Activated CD4-positive, alpha-beta T cell treated with anti-CD3 and anti-CD28 coated beads for 36 hours (primary cell): ENCODE data around the gene CERS3. TPM values are rescaled to one million over a fixed set of nuclear protein-coding genes. Genes with fewer than 3 reads are reported as not detected.
"Not testable (repeated sequence)": the region's sequence is repeated elsewhere in the genome, so short reads cannot be mapped to it uniquely, and the experiment has no call there.

Experiments used
- ATAC-seq: fragments of 200-7000 bp; cut with Tn5 transposase; one replicate; pipeline ENCODE4 v1.10.0; 2021; ENCODE audit warnings: mild to moderate bottlenecking, moderate library complexity
- CTCF ChIA-PET: fragments of 350-600 bp; sonication (Branson Sonifier 250); formaldehyde crosslinking; loops from one replicate; lab custom pipeline; 2021; ENCODE audit warnings: antibody characterized with exemption; lab: Charles Lee
- POLR2A ChIA-PET: fragments of 350-600 bp; sonication (Branson Sonifier 250); formaldehyde crosslinking; loops from one replicate; lab custom pipeline; 2021; ENCODE audit warnings: antibody characterized with exemption, inconsistent platforms; lab: Charles Lee
- DNase-seq: peaks from one replicate; pipeline ENCODE4 v3.0.0-alpha.2; 2020
- H3K27ac Mint-ChIP-seq: one replicate; pipeline ENCODE4 v1.8.0; 2021; ENCODE audit warnings: mixed read lengths
- H3K27me3 Mint-ChIP-seq: one replicate; pipeline ENCODE4 v1.8.0; 2021; ENCODE audit warnings: mixed read lengths
- H3K36me3 Mint-ChIP-seq: one replicate; pipeline ENCODE4 v1.8.0; 2021; ENCODE audit warnings: low read depth, mixed read lengths
- H3K4me1 Mint-ChIP-seq: one replicate; pipeline ENCODE4 v1.8.0; 2021; ENCODE audit warnings: mixed read lengths
- H3K4me3 Mint-ChIP-seq: one replicate; pipeline ENCODE4 v1.8.0; 2021; ENCODE audit warnings: mild to moderate bottlenecking, moderate library complexity, mixed read lengths
- H3K9me3 Mint-ChIP-seq: one replicate; pipeline ENCODE4 v1.8.0; 2021; ENCODE audit warnings: low read depth, mixed read lengths
- intact Hi-C, 2 experiments: fragments of 100-400 bp; cut with DNase I in 1 of 2; cut with micrococcal nuclease in 1 of 2; formaldehyde crosslinking; loops; one replicate each; pipeline versions ENCODE4 v1.14.2 to v1.15.1; 2022 to 2024; cut with DNase I, micrococcal nuclease
- total RNA-seq, 2 experiments: library from RNA; stranded (reverse); gene quantifications; one replicate each; pipeline ENCODE4 v1.2.3, GENCODE V29; 2021

The CERS3 gene
- total RNA-seq, 2 experiments from 2014 or later, result 0.41 to 0.60 TPM

- ChIA-PET POLR2A (no interaction called here), CTCF (interaction anchor here (0.5 to 2.3 kb wide), 3 partner anchors 18 to 114 kb away, joined by 3 to 8 read pairs (median 7); no protein-coding TSS in a partner anchor)
- Mint-ChIP-seq H3K9me3 (no peaks in the 10 kb centered on the region), H3K27ac (no peak overlapping the region), H3K36me3 (no peaks in the 10 kb centered on the region), H3K4me3 (no peak overlapping the region), H3K27me3 (no peaks in the 10 kb centered on the region), H3K4me1 (peaks cover 11% of the 10 kb centered on the region)
- no peak for DNase-seq
- intact Hi-C loops, result no loop called here
- ATAC-seq, result no peak
Measured at GRCh38 chr15:100464256-100464655, 64.5 kb downstream of the CERS3 start.

DNA sequence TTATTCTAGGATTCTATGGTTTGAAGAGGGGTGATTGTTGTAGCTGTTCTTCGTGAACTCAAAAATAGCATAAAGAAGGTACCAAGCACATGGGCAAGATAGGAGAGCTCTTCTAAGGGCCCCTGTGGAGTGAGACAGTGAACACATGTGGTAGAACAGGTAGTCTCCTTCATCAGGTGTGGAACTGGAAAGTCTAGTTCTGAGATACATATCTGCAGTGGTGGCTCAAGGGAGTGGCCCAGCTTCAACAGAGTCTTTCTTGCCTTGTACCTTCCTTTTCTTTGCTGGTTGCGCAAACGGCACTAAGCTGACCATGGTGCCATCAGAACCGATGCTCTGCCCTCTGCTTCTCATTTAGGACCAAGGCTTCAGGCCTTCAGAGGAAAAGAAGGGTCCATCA lies 65.2 kb downstream of the CERS3 start:
- intact Hi-C loops, result no loop called here
- H3K4me1 Mint-ChIP-seq, result peaks cover 11% of the 10 kb centered on the region
- CTCF ChIA-PET, result interaction anchor here (2.0 to 2.3 kb wide), 2 partner anchors 109 to 113 kb away, joined by 7 to 8 read pairs; no protein-coding TSS in a partner anchor
- no peaks in the 10 kb centered on the region for H3K36me3 Mint-ChIP-seq
- POLR2A ChIA-PET, result no interaction called here
- no peak overlapping the region for H3K27ac Mint-ChIP-seq
- no peaks in the 10 kb centered on the region for H3K9me3 Mint-ChIP-seq
- no peak for DNase-seq
- no peak overlapping the region for H3K4me3 Mint-ChIP-seq
- no peak for ATAC-seq
- H3K27me3 Mint-ChIP-seq, result no peaks in the 10 kb centered on the region

DNA sequence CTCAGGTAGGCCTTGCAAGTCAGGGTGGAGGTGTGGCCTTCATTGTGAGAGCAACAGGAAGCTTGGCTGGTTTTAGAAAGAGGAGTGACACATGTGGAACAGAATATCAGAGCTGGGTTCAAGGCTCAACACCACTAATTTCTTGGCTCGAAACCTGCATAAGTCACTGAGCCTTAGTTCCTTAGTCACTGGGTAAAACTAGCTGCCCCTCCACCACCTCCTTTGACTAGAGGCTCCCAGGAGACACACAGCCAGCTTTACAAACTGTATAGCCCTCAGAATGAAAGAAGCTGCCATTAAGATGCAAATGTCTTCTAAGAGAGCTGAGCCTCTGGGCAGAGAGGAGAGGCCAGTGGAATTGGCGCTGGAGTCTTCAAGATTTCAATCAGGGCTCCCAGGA lies 67.7 kb downstream of the CERS3 start:
- DNase-seq, result no peak
- no peaks in the 10 kb centered on the region for H3K9me3 Mint-ChIP-seq
- ChIA-PET CTCF (no interaction called here), POLR2A (no interaction called here)
- no peak for ATAC-seq
- no peak overlapping the region for H3K27ac Mint-ChIP-seq
- H3K27me3 Mint-ChIP-seq, result no peaks in the 10 kb centered on the region
- H3K4me1 Mint-ChIP-seq, result peaks cover 11% of the 10 kb centered on the region
- intact Hi-C loops, result no loop called here
- H3K4me3 Mint-ChIP-seq, result no peak overlapping the region
- no peaks in the 10 kb centered on the region for H3K36me3 Mint-ChIP-seq

DNA sequence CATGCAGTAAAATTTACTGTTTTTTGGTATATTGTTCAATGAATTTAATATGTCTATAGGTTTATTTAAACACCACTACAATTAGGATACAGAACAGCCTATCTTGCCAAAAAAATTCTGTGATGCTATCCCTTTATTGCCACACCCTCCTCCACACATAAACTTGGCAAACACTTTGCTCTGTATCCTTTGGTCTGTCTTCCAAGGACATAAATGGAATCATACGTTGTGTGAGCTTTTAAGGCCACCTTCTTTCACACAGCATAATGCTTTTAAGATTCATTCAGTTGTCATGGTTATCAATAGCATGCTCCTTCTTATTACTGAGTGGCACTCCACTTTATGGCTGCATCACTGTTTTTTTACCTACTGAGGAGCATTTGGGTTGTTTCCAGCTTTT lies 71.5 kb downstream of the CERS3 start:
- ChIA-PET CTCF (no interaction called here), POLR2A (no interaction called here)
- peaks cover 2% of the 10 kb centered on the region for H3K9me3 Mint-ChIP-seq
- intact Hi-C loops, result no loop called here
- no peak overlapping the region for H3K4me3 Mint-ChIP-seq
- H3K4me1 Mint-ChIP-seq, result no peaks in the 10 kb centered on the region
- H3K27ac Mint-ChIP-seq, result no peak overlapping the region
- ATAC-seq, result no peak
- no peaks in the 10 kb centered on the region for H3K27me3 Mint-ChIP-seq
- no peak for DNase-seq
- H3K36me3 Mint-ChIP-seq, result peaks cover 2% of the 10 kb centered on the region

GRCh38 chr15:100454148-100454547 lies 74.6 kb downstream of the CERS3 start:
- CTCF ChIA-PET, result interaction anchor here (0.7 kb wide), 1 partner anchor 46 kb away, joined by 4 read pairs; no protein-coding TSS in a partner anchor

GRCh38 chr15:100448481-100448880 lies 80.3 kb downstream of the CERS3 start:
- Mint-ChIP-seq H3K27ac (no peak overlapping the region), H3K36me3 (peaks cover 11% of the 10 kb centered on the region), H3K9me3 (peaks cover 7% of the 10 kb centered on the region), H3K27me3 (no peaks in the 10 kb centered on the region), H3K4me3 (no peak overlapping the region), H3K4me1 (no peaks in the 10 kb centered on the region)
- intact Hi-C loops, result no loop called here
- ChIA-PET CTCF (no interaction called here), POLR2A (no interaction called here)
- ATAC-seq (no peak), DNase-seq (no peak)

More at GRCh38 chr15:100454148-100454547, 74.6 kb downstream of the CERS3 start:
- Mint-ChIP-seq H3K4me3 (no peak overlapping the region), H3K27ac (no peak overlapping the region), H3K4me1 (no peaks in the 10 kb centered on the region), H3K9me3 (peaks cover 9% of the 10 kb centered on the region), H3K27me3 (no peaks in the 10 kb centered on the region), H3K36me3 (peaks cover 13% of the 10 kb centered on the region)
- POLR2A ChIA-PET, result no interaction called here
- intact Hi-C loops, result no loop called here
- DNase-seq (no peak), ATAC-seq (no peak)

- H3K27me3 Mint-ChIP-seq, H3K9me3 Mint-ChIP-seq, H3K4me1 Mint-ChIP-seq, ATAC-seq, H3K27ac Mint-ChIP-seq, POLR2A ChIA-PET, H3K36me3 Mint-ChIP-seq, DNase-seq, H3K4me3 Mint-ChIP-seq, intact Hi-C loops, CTCF ChIA-PET: not testable (repeated sequence)
Measured at GRCh38 chr15:100441063-100441462, 87.7 kb downstream of the CERS3 start.

- H3K36me3 Mint-ChIP-seq, result no peaks in the 10 kb centered on the region
- ChIA-PET CTCF (no interaction called here), POLR2A (no interaction called here)
- H3K27ac Mint-ChIP-seq, result no peak overlapping the region
- peaks cover 2% of the 10 kb centered on the region for H3K4me1 Mint-ChIP-seq
- no peak overlapping the region for H3K4me3 Mint-ChIP-seq
- no peaks in the 10 kb centered on the region for H3K27me3 Mint-ChIP-seq
- DNase-seq (no peak), ATAC-seq (no peak)
- intact Hi-C loops, result no loop called here
- no peaks in the 10 kb centered on the region for H3K9me3 Mint-ChIP-seq
Measured at GRCh38 chr15:100439514-100439913, 89.2 kb downstream of the CERS3 start.

GRCh38 chr15:100438570-100438969 lies 90.2 kb downstream of the CERS3 start:
- no peak overlapping the region for H3K27ac Mint-ChIP-seq
- ChIA-PET CTCF (no interaction called here), POLR2A (no interaction called here)
- no peak for ATAC-seq
- no peaks in the 10 kb centered on the region for H3K36me3 Mint-ChIP-seq
- no peaks in the 10 kb centered on the region for H3K9me3 Mint-ChIP-seq
- peak; percentile 56 for DNase-seq
- no peak overlapping the region for H3K4me3 Mint-ChIP-seq
- H3K27me3 Mint-ChIP-seq, result no peaks in the 10 kb centered on the region
- intact Hi-C loops, result no loop called here
- peaks cover 2% of the 10 kb centered on the region for H3K4me1 Mint-ChIP-seq

DNA sequence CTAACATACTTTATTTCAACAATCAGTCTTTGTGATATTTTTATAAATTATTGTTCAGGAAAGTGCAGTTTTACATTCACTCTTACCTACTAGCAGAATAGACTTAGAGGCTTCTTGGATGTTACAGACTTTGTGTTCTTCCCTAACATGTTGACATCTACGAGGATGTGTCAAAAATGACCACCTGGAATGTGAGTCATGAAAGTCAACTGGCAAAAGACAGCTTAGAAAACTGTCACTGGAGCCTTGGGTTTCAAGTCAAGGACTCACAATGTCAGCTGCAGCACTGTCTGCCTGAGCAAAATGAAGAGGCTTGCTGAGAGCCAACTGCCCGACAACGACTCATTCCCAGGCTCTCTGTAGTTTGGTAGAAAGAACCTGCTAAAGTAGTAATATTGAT lies 91.5 kb downstream of the CERS3 start:
- ATAC-seq (no peak), DNase-seq (no peak)
- no peak overlapping the region for H3K4me3 Mint-ChIP-seq
- no peak overlapping the region for H3K27ac Mint-ChIP-seq
- H3K36me3 Mint-ChIP-seq, result no peaks in the 10 kb centered on the region
- H3K4me1 Mint-ChIP-seq, result peaks cover 2% of the 10 kb centered on the region
- intact Hi-C loops, result no loop called here
- ChIA-PET POLR2A (no interaction called here), CTCF (interaction anchor here (0.8 kb wide), 1 partner anchor 481 kb away, joined by 3 read pairs; no protein-coding TSS in a partner anchor)
- H3K27me3 Mint-ChIP-seq, result no peaks in the 10 kb centered on the region
- H3K9me3 Mint-ChIP-seq, result no peaks in the 10 kb centered on the region

DNA sequence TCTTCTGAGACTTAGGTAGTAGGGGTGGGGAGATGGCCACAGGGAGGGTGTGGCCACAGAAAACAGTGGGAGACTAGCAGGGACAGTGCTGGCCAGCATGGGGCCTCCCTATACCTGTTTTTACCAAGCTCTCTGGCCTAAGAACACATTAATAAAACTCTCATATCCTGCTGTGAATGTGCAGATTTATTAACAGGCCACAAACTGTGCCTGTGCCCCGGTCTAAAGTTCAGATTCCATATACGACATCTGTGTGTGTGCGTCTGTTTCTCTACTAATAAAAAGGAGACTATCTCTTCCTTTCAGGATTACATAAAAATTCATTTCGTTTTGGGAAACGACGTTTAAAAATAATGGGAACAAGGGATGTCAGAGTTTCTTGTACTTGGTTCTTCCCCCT lies 94.2 kb downstream of the CERS3 start:
- no peak for DNase-seq
- intact Hi-C loops, result no loop called here
- no peak for ATAC-seq
- no peaks in the 10 kb centered on the region for H3K9me3 Mint-ChIP-seq
- no peaks in the 10 kb centered on the region for H3K27me3 Mint-ChIP-seq
- no peak overlapping the region for H3K27ac Mint-ChIP-seq
- H3K36me3 Mint-ChIP-seq, result no peaks in the 10 kb centered on the region
- POLR2A ChIA-PET, result no interaction called here
- CTCF ChIA-PET, result no interaction called here
- no peak overlapping the region for H3K4me3 Mint-ChIP-seq
- peaks cover 2% of the 10 kb centered on the region for H3K4me1 Mint-ChIP-seq

- H3K4me1 Mint-ChIP-seq, result peaks cover 2% of the 10 kb centered on the region
- CTCF ChIA-PET, result no interaction called here
- no peak overlapping the region for H3K27ac Mint-ChIP-seq
Measured at GRCh38 chr15:100434038-100434437, 94.7 kb downstream of the CERS3 start.

More at GRCh38 chr15:100434038-100434437, 94.7 kb downstream of the CERS3 start:
- Mint-ChIP-seq H3K36me3 (no peaks in the 10 kb centered on the region), H3K9me3 (no peaks in the 10 kb centered on the region), H3K27me3 (no peaks in the 10 kb centered on the region), H3K4me3 (no peak overlapping the region)
- DNase-seq (no peak), ATAC-seq (no peak)
- intact Hi-C loops, result no loop called here
- POLR2A ChIA-PET, result no interaction called here
